CD4-positive, alpha-beta T cell (primary cell): Measurements from ENCODE around the gene DSCAML1. TPM values are rescaled to one million over a fixed set of nuclear protein-coding genes. Genes with fewer than 3 reads are reported as not detected.

Experiments used
- ATAC-seq: fragments of 200-7000 bp; cut with Tn5 transposase; one replicate; pipeline ENCODE4 v1.10.0; 2022; ENCODE audit warnings: mild to moderate bottlenecking; ENCODE audit not compliant: poor library complexity
- CTCF ChIA-PET: fragments of 350-600 bp; sonication (Branson Sonifier 250); formaldehyde crosslinking; loops from one replicate; lab custom pipeline; 2021; ENCODE audit warnings: antibody characterized with exemption, inconsistent platforms; lab: Charles Lee
- POLR2A ChIA-PET: fragments of 350-600 bp; sonication (Branson Sonifier 250); formaldehyde crosslinking; loops from one replicate; lab custom pipeline; 2021; ENCODE audit warnings: antibody characterized with exemption, inconsistent platforms; lab: Charles Lee
- DNase-seq, 14 experiments: peaks; one replicate each; pipeline ENCODE4 v3.0.0-alpha.2; 2013 to 2020; ENCODE audit warnings: mixed read lengths in 2 of 14
- H3K27ac ChIP-seq, 2 donors: one replicate each; pipeline versions ENCODE4 v1.5.1 to v1.7.0; 2013; ENCODE audit warnings: low read length in 2 of 2, low read depth in 1 of 2, mild to moderate bottlenecking in 1 of 2
- H3K27me3 ChIP-seq, 2 experiments: 1 replicate in 1 of 2; 2 replicates in 1 of 2; pipeline versions ENCODE4 v1.6.1 to v1.7.0; 2013; ENCODE audit warnings: low read length in 2 of 2, control low read depth in 1 of 2, mild to moderate bottlenecking in 1 of 2, moderate library complexity in 1 of 2; ENCODE audit not compliant: insufficient read depth in 2 of 2, control insufficient read depth in 1 of 2
- H3K36me3 ChIP-seq: one replicate; pipeline ENCODE4 v1.6.1; 2013; ENCODE audit warnings: low read length, control low read depth; ENCODE audit not compliant: insufficient read depth
- H3K4me1 ChIP-seq: one replicate; pipeline ENCODE4 v1.6.1; 2013; ENCODE audit warnings: low read length, control low read depth; ENCODE audit not compliant: insufficient read depth
- H3K4me3 ChIP-seq: one replicate; pipeline ENCODE4 v1.5.1; 2013; ENCODE audit warnings: mild to moderate bottlenecking, low read length, moderate library complexity
- H3K9me3 ChIP-seq, 2 experiments: 1 replicate in 1 of 2; 2 replicates in 1 of 2; pipeline versions ENCODE4 v1.6.1 to v1.7.0; 2013; ENCODE audit warnings: low read length in 2 of 2, mild to moderate bottlenecking in 2 of 2, control low read depth in 1 of 2, moderate library complexity in 1 of 2; ENCODE audit not compliant: control insufficient read depth in 1 of 2, insufficient read depth in 1 of 2
- H3K27ac Mint-ChIP-seq: one replicate; pipeline ENCODE4 v1.8.0; 2020; ENCODE audit warnings: mixed read lengths
- H3K27me3 Mint-ChIP-seq: one replicate; pipeline ENCODE4 v1.8.0; 2021; ENCODE audit warnings: mixed read lengths
- H3K36me3 Mint-ChIP-seq: one replicate; pipeline ENCODE4 v1.8.0; 2021; ENCODE audit warnings: low read depth, mixed read lengths
- H3K4me1 Mint-ChIP-seq: one replicate; pipeline ENCODE4 v1.8.0; 2021; ENCODE audit warnings: low read depth, mixed read lengths
- H3K4me3 Mint-ChIP-seq: one replicate; pipeline ENCODE4 v1.8.0; 2020; ENCODE audit warnings: mild to moderate bottlenecking, mixed read lengths
- H3K9me3 Mint-ChIP-seq: one replicate; pipeline ENCODE4 v1.8.0; 2020; ENCODE audit warnings: mixed read lengths
- intact Hi-C, 2 experiments: fragments of 100-400 bp; cut with DNase I in 1 of 2; cut with micrococcal nuclease in 1 of 2; formaldehyde crosslinking; loops; one replicate each; pipeline versions ENCODE4 v1.15.1 to v1.9.0; 2023 to 2025; cut with DNase I, micrococcal nuclease
- total RNA-seq, 174 experiments: library from RNA in 2 of 174; stranded (reverse) in 2 of 174; gene quantifications; one replicate each; pipeline ENCODE4 v1.2.3 and lab custom pipeline; 2021 to 2026
- TF ChIP-seq, protein P1 (sequence below): fragments of 200-600 bp; IDR thresholded peaks from one replicate; pipeline ENCODE4 v1.8.0; 2022; ENCODE audit warnings: antibody characterized with exemption, mild to moderate bottlenecking

DSCAML1 gene
- total RNA-seq, 2 experiments from 2014 or later, result 0.22 to 0.61 TPM

DNA sequence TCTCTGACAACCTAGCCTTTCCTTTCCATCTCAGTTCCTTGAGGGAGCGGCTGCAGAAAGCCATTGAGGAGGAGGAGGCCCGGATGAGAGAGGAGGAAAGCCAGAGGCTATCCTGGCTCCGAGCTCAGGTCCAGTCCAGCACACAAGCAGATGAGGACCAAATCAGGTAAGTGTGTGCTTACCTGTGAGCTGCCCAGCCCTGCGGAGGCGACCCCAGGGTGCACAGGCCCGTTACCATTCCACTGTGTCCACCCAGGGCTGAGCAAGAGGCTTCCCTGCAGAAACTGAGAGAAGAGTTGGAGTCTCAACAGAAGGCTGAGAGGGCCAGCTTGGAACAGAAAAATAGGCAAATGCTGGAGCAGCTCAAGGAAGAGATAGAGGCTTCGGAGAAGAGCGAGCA lies 406.3 kb downstream of the DSCAML1 start:
- Histone ChIP-seq H3K9me3 (no peaks in the 10 kb centered on the region), H3K4me1 (no peaks in the 10 kb centered on the region), H3K27me3 (no peaks in the 10 kb centered on the region), H3K27ac (no peak overlapping the region), H3K4me3 (no peak overlapping the region), H3K36me3 (peaks cover 74% of the 10 kb centered on the region)
- Mint-ChIP-seq H3K27me3 (no peaks in the 10 kb centered on the region), H3K36me3 (peaks cover 87% of the 10 kb centered on the region), H3K27ac (no peak overlapping the region), H3K9me3 (no peaks in the 10 kb centered on the region), H3K4me1 (no peaks in the 10 kb centered on the region), H3K4me3 (no peak overlapping the region)
- CTCF ChIA-PET, result no interaction called here
- TF ChIP-seq, protein P1, sequence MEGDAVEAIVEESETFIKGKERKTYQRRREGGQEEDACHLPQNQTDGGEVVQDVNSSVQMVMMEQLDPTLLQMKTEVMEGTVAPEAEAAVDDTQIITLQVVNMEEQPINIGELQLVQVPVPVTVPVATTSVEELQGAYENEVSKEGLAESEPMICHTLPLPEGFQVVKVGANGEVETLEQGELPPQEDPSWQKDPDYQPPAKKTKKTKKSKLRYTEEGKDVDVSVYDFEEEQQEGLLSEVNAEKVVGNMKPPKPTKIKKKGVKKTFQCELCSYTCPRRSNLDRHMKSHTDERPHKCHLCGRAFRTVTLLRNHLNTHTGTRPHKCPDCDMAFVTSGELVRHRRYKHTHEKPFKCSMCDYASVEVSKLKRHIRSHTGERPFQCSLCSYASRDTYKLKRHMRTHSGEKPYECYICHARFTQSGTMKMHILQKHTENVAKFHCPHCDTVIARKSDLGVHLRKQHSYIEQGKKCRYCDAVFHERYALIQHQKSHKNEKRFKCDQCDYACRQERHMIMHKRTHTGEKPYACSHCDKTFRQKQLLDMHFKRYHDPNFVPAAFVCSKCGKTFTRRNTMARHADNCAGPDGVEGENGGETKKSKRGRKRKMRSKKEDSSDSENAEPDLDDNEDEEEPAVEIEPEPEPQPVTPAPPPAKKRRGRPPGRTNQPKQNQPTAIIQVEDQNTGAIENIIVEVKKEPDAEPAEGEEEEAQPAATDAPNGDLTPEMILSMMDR, result no peak
- POLR2A ChIA-PET, result no interaction called here
- no peak for DNase-seq
- ATAC-seq, result no peak
- intact Hi-C loops, result no loop called here

- no peaks in the 10 kb centered on the region for H3K9me3 ChIP-seq
- ATAC-seq (no peak), DNase-seq (no peak)
- Mint-ChIP-seq H3K9me3 (no peaks in the 10 kb centered on the region), H3K27ac (no peak overlapping the region), H3K4me3 (no peak overlapping the region), H3K27me3 (no peaks in the 10 kb centered on the region), H3K36me3 (peaks cover 87% of the 10 kb centered on the region), H3K4me1 (no peaks in the 10 kb centered on the region)
- no peak overlapping the region for H3K4me3 ChIP-seq
- H3K36me3 ChIP-seq, result peaks cover 65% of the 10 kb centered on the region
- H3K4me1 ChIP-seq, result no peaks in the 10 kb centered on the region
- POLR2A ChIA-PET, result interaction anchor here (0.6 kb wide), 1 partner anchor 24 kb away, joined by 3 read pairs; no protein-coding TSS in a partner anchor
- CTCF ChIA-PET, result no interaction called here
- TF ChIP-seq, protein P1, result no peak
- no peaks in the 10 kb centered on the region for H3K27me3 ChIP-seq
- no peak overlapping the region for H3K27ac ChIP-seq
- intact Hi-C loops, result no loop called here
These were observed 408.8 kb downstream of the DSCAML1 start for GRCh38 chr11:117387992-117388755.

DNA sequence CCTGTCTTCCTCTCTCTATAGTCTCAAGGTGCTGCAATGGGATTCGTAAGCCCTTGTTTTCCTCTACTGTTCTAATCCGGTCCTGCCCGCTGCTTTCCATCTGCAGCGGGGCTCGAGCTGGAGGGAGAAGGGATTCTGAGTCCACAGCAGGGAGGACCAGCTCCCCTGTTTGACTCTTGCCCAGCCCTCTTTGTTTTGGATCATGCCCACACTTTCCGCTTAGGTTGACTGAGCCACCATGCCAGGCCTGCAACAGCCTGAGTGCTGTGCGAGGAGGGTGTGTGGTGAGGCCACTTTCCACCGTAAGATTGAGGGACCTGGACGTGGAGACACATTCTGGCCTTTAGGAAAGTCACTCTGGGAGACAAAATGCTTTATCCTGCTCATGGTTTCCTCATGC lies 411.1 kb downstream of the DSCAML1 start:
- CTCF ChIA-PET, result no interaction called here
- peaks cover 65% of the 10 kb centered on the region for H3K36me3 ChIP-seq
- no peak overlapping the region for H3K4me3 ChIP-seq
- intact Hi-C loops, result no loop called here
- no peaks in the 10 kb centered on the region for H3K4me1 ChIP-seq
- TF ChIP-seq, protein P1, result no peak
- no peak for ATAC-seq
- no peak overlapping the region for H3K4me3 Mint-ChIP-seq
- no peaks in the 10 kb centered on the region for H3K9me3 ChIP-seq
- DNase-seq, result no peak
- H3K27me3 ChIP-seq, result no peaks in the 10 kb centered on the region
- H3K27me3 Mint-ChIP-seq, result no peaks in the 10 kb centered on the region
- POLR2A ChIA-PET, result no interaction called here
- H3K36me3 Mint-ChIP-seq, result peaks cover 84% of the 10 kb centered on the region
- no peaks in the 10 kb centered on the region for H3K9me3 Mint-ChIP-seq
- H3K27ac ChIP-seq, result no peak overlapping the region
- no peaks in the 10 kb centered on the region for H3K4me1 Mint-ChIP-seq
- H3K27ac Mint-ChIP-seq, result no peak overlapping the region
